SK-N-SH (cell line): ENCODE results near the gene CTSA. TPM values are rescaled to one million over a fixed set of nuclear protein-coding genes. Genes with fewer than 3 reads are reported as not detected.

Source experiments
- CTCF ChIA-PET: fragments of 300-600, 350-600 bp; formaldehyde crosslinking; extraction: SDS; loops from one replicate; lab custom pipeline; 2021; lab: Yijun Ruan, JAX
- POLR2A ChIA-PET: fragments of 350-600 bp; sonication (Branson Sonifier 250); formaldehyde crosslinking; extraction: SDS; loops from one replicate; lab custom pipeline; 2020; ENCODE audit warnings: antibody characterized with exemption, inconsistent platforms; lab: Yijun Ruan, JAX
- DNase-seq: peaks from one replicate; pipeline ENCODE4 v3.0.0; 2012
- H2AFZ ChIP-seq: fragments of 200-600 bp; sonication (generic); 2 replicates; pipeline ENCODE4 v1.8.1; 2016; ENCODE audit warnings: antibody characterized with exemption, mild to moderate bottlenecking, low read depth
- H3F3A ChIP-seq: fragments of 200-600 bp; sonication (generic); replicated peaks from 2 replicates; pipeline ENCODE3; 2016; ENCODE audit warnings: antibody characterized with exemption, mild to moderate bottlenecking; ENCODE audit not compliant: insufficient read depth
- H3K27ac ChIP-seq, 2 experiments: fragments of 200-500 bp in 1 of 2; fragments of 200-600 bp in 1 of 2; sonication (Bioruptor generic) in 1 of 2; sonication (generic), shearing (Covaris generic) in 1 of 2; 2 replicates each; pipeline versions ENCODE4 v1.5.1 to v1.6.1; 2014 to 2016; ENCODE audit warnings: low read depth in 2 of 2, inconsistent platforms in 1 of 2, low read length in 1 of 2, mild to moderate bottlenecking in 1 of 2, mixed read lengths in 1 of 2
- H3K27me3 ChIP-seq: fragments of 200-600 bp; sonication (generic), shearing (Covaris generic); 2 replicates; pipeline ENCODE4 v1.6.1; 2016; ENCODE audit warnings: mixed run types; ENCODE audit not compliant: insufficient read depth
- H3K36me3 ChIP-seq, 2 experiments: fragments of 200-500 bp in 1 of 2; fragments of 200-600 bp in 1 of 2; sonication (Bioruptor generic) in 1 of 2; sonication (generic) in 1 of 2; replicated peaks in 1 of 2; 2 replicates each; pipeline versions ENCODE3 to v1.5.1; 2014 to 2016; ENCODE audit warnings: low read length in 1 of 2, mild to moderate bottlenecking in 1 of 2; ENCODE audit not compliant: insufficient read depth in 2 of 2, control insufficient read depth in 1 of 2
- H3K4me1 ChIP-seq, 2 experiments: fragments of 200-500 bp in 1 of 2; fragments of 200-600 bp in 1 of 2; sonication (Bioruptor generic) in 1 of 2; sonication (generic), shearing (Covaris generic) in 1 of 2; 2 replicates each; pipeline versions ENCODE4 v1.5.1 to v1.6.1; 2014 to 2016; ENCODE audit warnings: low read depth in 1 of 2, low read length in 1 of 2, mixed run types in 1 of 2; ENCODE audit not compliant: insufficient read depth in 2 of 2, control insufficient read depth in 1 of 2
- H3K4me2 ChIP-seq: fragments of 200-600 bp; sonication (generic), shearing (Covaris generic); 2 replicates; pipeline ENCODE4 v1.6.1; 2017; ENCODE audit warnings: mixed run types
- H3K4me3 ChIP-seq, 2 experiments: fragments of 200-500 bp in 1 of 2; fragments of 200-600 bp in 1 of 2; sonication (Bioruptor generic) in 1 of 2; sonication (generic), shearing (Covaris generic) in 1 of 2; 2 replicates each; pipeline versions ENCODE4 v1.5.1 to v1.8.1; 2014 to 2016; ENCODE audit warnings: low read depth in 2 of 2, inconsistent platforms in 1 of 2, low read length in 1 of 2, mild to moderate bottlenecking in 1 of 2, mixed read lengths in 1 of 2, moderate library complexity in 1 of 2
- H3K79me2 ChIP-seq: fragments of 200-600 bp; sonication (generic); 2 replicates; pipeline ENCODE4 v1.8.1; 2017; ENCODE audit warnings: mild to moderate bottlenecking; ENCODE audit not compliant: insufficient read depth
- H3K9ac ChIP-seq: fragments of 200-600 bp; sonication (generic); 2 replicates; pipeline ENCODE4 v1.6.1; 2017; ENCODE audit warnings: mixed run types
- H3K9me2 ChIP-seq: fragments of 200-600 bp; sonication (generic); 2 replicates; pipeline ENCODE4 v1.6.1; 2017; ENCODE audit warnings: mixed run types
- H3K9me3 ChIP-seq: fragments of 200-600 bp; sonication (generic); 2 replicates; pipeline ENCODE4 v1.6.1; 2017; ENCODE audit warnings: mixed run types, mild to moderate bottlenecking, moderate library complexity
- H4K20me1 ChIP-seq: fragments of 200-600 bp; sonication (generic); 2 replicates; pipeline ENCODE4 v1.6.1; 2017; ENCODE audit warnings: mild to moderate bottlenecking, mixed run types; ENCODE audit not compliant: insufficient read depth
- CHD2 ChIP-seq: fragments of 150-350 bp; IDR thresholded peaks from 2 replicates; pipeline ENCODE4 v1.6.1; 2018; ENCODE audit warnings: low read length; ENCODE audit not compliant: partially characterized antibody
- ELF1 ChIP-seq: IDR thresholded peaks from 2 replicates; pipeline ENCODE4 v1.4.0; 2012
- EP300 ChIP-seq, 2 experiments: IDR thresholded peaks; 2 replicates each; pipeline versions ENCODE4 v1.4.0 to v1.6.1; 2012; ENCODE audit warnings: borderline replicate concordance in 1 of 2, low read depth in 1 of 2, low read length in 1 of 2
- FOXJ3 ChIP-seq: sonication (generic); formaldehyde crosslinking; IDR thresholded peaks from 2 replicates; pipeline ENCODE4 v1.5.1; 2020; ENCODE audit warnings: mild to moderate bottlenecking, missing genetic modification reagents
- FOXM1 ChIP-seq: IDR thresholded peaks from 2 replicates; pipeline ENCODE4 v1.4.0; 2012; ENCODE audit warnings: low read depth, mild to moderate bottlenecking
- GABPA ChIP-seq: IDR thresholded peaks from 2 replicates; pipeline ENCODE4 v1.4.0; 2012; ENCODE audit warnings: low read depth, mild to moderate bottlenecking
- GATA2 ChIP-seq: sonication (generic); formaldehyde crosslinking; IDR thresholded peaks from 2 replicates; pipeline ENCODE4 v1.5.0; 2020; ENCODE audit warnings: mild to moderate bottlenecking, missing genetic modification reagents
- MEF2A ChIP-seq: IDR thresholded peaks from 2 replicates; pipeline ENCODE4 v1.4.0; 2012; ENCODE audit warnings: low read depth, borderline replicate concordance
- MXI1 ChIP-seq: IDR thresholded peaks from 2 replicates; pipeline ENCODE4 v1.6.1; 2012; ENCODE audit warnings: mild to moderate bottlenecking, low read depth, low read length, improper control_type of control experiment
- NFIC ChIP-seq: IDR thresholded peaks from 2 replicates; pipeline ENCODE4 v1.4.0; 2012; ENCODE audit warnings: borderline replicate concordance
- NRF1 ChIP-seq: IDR thresholded peaks from 2 replicates; pipeline ENCODE4 v1.6.1; 2012; ENCODE audit warnings: low read depth, mild to moderate bottlenecking, low read length
- POLR2AphosphoS5 ChIP-seq: IDR thresholded peaks from 2 replicates; pipeline ENCODE4 v1.6.1; 2012; ENCODE audit warnings: low read depth, low read length
- RAD21 ChIP-seq: IDR thresholded peaks from 2 replicates; pipeline ENCODE4 v1.6.1; 2012; ENCODE audit warnings: mild to moderate bottlenecking, low read length
- RCOR1 ChIP-seq: fragments of 150-350 bp; IDR thresholded peaks from 2 replicates; pipeline ENCODE4 v1.6.1; 2017; ENCODE audit warnings: antibody characterized with exemption, low read length
- RFX5 ChIP-seq: IDR thresholded peaks from 2 replicates; pipeline ENCODE4 v1.6.1; 2012; ENCODE audit warnings: mild to moderate bottlenecking, improper control_type of control experiment, low read length
- RXRA ChIP-seq: IDR thresholded peaks from 2 replicates; pipeline ENCODE4 v1.4.0; 2012; ENCODE audit warnings: low read depth, mild to moderate bottlenecking, borderline replicate concordance
- SIN3A ChIP-seq: IDR thresholded peaks from 2 replicates; pipeline ENCODE4 v1.6.1; 2012; ENCODE audit warnings: low read depth, mild to moderate bottlenecking, low read length, moderate library complexity, borderline replicate concordance
- SMC3 ChIP-seq: IDR thresholded peaks from 2 replicates; pipeline ENCODE4 v1.6.1; 2012; ENCODE audit warnings: low read depth, low read length, improper control_type of control experiment
- TAF1 ChIP-seq: IDR thresholded peaks from 2 replicates; pipeline ENCODE4 v1.6.1; 2012; ENCODE audit warnings: low read depth, mild to moderate bottlenecking, low read length, moderate library complexity, borderline replicate concordance
- TCF12 ChIP-seq: IDR thresholded peaks from 2 replicates; pipeline ENCODE4 v1.4.0; 2012
- TEAD4 ChIP-seq: IDR thresholded peaks from 2 replicates; pipeline ENCODE4 v1.4.0; 2012; ENCODE audit warnings: mild to moderate bottlenecking, borderline replicate concordance; ENCODE audit not compliant: insufficient read depth
- WGBS: methylation state at CpG from one replicate; pipeline ENCODE4 v1.1.6; 2017; ENCODE audit warnings: low lambda C conversion rate; 5-methylcytosine and 5-hydroxymethylcytosine counted together
- polyA plus RNA-seq, 3 experiments: library from polyadenylated mRNA; depleted of rRNA; stranded (reverse); fragments of >200 nt; gene quantifications; 2 replicates each; pipeline ENCODE4 v1.2.3, GENCODE V29; 2012
- TF ChIP-seq, protein P1 (sequence below): fragments of 200-600 bp; sonication (generic); IDR thresholded peaks from 2 replicates; pipeline ENCODE4 v1.6.1; 2017; ENCODE audit warnings: antibody characterized with exemption, mild to moderate bottlenecking, moderate library complexity
- TF ChIP-seq, protein P2 (sequence below): IDR thresholded peaks from 2 replicates; pipeline ENCODE4 v1.6.1; 2012; ENCODE audit warnings: mild to moderate bottlenecking, low read depth, low read length, moderate library complexity
- TF ChIP-seq, protein P3 (sequence below): IDR thresholded peaks from 2 replicates; pipeline ENCODE4 v1.4.0; 2012; ENCODE audit warnings: low read depth, borderline replicate concordance
- TF ChIP-seq, protein P4 (sequence below): IDR thresholded peaks from 2 replicates; pipeline ENCODE4 v1.4.0; 2012; ENCODE audit warnings: low read depth

Gene CTSA
- polyA plus RNA-seq, 1 of the 3 experiments (the other 2 are of a cell fraction) = 338 TPM

DNA sequence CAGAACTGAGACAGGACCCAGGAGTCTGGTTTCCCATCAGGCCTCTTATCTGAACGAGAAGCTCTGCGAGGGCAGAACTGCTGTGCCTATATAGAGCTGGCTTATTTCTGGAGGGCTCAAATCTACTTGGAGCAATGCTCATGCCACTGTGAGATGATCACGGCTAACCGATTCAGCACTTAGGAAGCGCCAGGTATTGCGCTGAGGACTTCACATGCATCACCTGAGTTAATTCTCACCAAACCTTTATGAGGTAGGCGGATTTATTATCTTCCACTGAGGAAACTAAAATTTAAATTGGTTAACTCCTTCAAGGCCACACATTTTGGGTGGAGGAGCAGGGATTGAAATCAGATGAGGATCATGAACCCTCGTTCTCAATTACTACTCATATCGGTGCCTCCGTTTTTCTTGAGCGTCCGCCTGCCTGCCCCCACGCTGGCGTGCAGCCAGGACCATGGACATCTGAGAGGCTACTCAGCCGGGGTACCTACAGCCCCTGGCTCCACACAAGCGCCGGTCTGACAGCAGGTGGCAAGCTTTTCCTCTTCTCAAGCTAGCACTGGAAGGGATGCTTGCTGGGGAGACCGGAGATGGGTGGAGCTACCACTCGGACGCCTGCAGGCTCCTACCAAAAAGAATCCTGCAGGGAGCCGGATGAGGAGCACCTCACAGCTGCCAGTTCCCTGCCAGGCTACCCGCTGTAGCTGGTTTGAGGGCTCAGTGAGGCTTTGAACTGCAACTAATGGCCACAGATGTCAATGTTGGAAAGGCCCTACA lies 42.3 kb downstream of the CTSA start:
- H3K4me3 ChIP-seq = peak overlapping the region; percentile 85 to 89
- H3F3A ChIP-seq = peaks cover 11% of the 10 kb centered on the region
- no peaks in the 10 kb centered on the region for H3K9me3 ChIP-seq
- peaks cover 66% of the 10 kb centered on the region for H3K79me2 ChIP-seq
- ChIA-PET CTCF (interaction anchor here (1.0 to 3.4 kb wide), 10 partner anchors 11 to 44 kb away, joined by 3 to 20 read pairs (median 6); partner anchors contain the start of genes CTSA and NEURL2), POLR2A (interaction anchor here (0.9 to 4.4 kb wide), 11 partner anchors 8 to 142 kb away, joined by 3 to 46 read pairs (median 11); partner anchors contain the start of genes CTSA, DNTTIP1, NEURL2 and PLTP)
- H3K4me2 ChIP-seq = peak overlapping the region; percentile 89
- DNase-seq = peak; percentile 81
- H3K9me2 ChIP-seq = no peaks in the 10 kb centered on the region
- peaks cover 20% of the 10 kb centered on the region; the same call in 1 of the 2 replicates for H4K20me1 ChIP-seq
- 55% methylated on average over 11 of the region's 22 CpGs for WGBS
- peak overlapping the region; percentile 98 for H3K27ac ChIP-seq
- H3K9ac ChIP-seq = peak overlapping the region; percentile 100
- H3K4me1 ChIP-seq = peaks cover 10 to 24% of the 10 kb centered on the region in 2 experiments; a peak in 3 of 4 replicates
- H3K27me3 ChIP-seq = no peaks in the 10 kb centered on the region
- H2AFZ ChIP-seq = no peak overlapping the region
- H3K36me3 ChIP-seq = peaks cover 12 to 22% of the 10 kb centered on the region in 2 experiments
- TF ChIP-seq MXI1 (peak; percentile 74), NFIC (peak; percentile 56), FOXM1 (no peak), POLR2AphosphoS5 (peak; percentile 53; the same call in 1 of the 2 replicates), RCOR1 (no peak), NRF1 (no peak), TAF1 (0 out of 2 replicates have a peak, but pooled peaks have one; percentile 27), GATA2 (CRISPR knock-in tag) (no peak), TEAD4 (no peak), RXRA (no peak), ELF1 (no peak), CHD2 (peak; percentile 14), EP300 (IDR thresholded peaks at IDR 0.05; ENCODE audit: borderline replicate concordance in 1 of 2, low read depth in 1 of 2, low read length in 1 of 2) (no peak), SIN3A (no peak), TCF12 (0 out of 2 replicates have a peak, but pooled peaks have one; percentile 5), GABPA (no peak), SMC3 (peak; percentile 33; the same call in 1 of the 2 replicates), RFX5 (no peak), FOXJ3 (no peak), MEF2A (no peak), RAD21 (peak; percentile 54)
- TF ChIP-seq, protein P1, sequence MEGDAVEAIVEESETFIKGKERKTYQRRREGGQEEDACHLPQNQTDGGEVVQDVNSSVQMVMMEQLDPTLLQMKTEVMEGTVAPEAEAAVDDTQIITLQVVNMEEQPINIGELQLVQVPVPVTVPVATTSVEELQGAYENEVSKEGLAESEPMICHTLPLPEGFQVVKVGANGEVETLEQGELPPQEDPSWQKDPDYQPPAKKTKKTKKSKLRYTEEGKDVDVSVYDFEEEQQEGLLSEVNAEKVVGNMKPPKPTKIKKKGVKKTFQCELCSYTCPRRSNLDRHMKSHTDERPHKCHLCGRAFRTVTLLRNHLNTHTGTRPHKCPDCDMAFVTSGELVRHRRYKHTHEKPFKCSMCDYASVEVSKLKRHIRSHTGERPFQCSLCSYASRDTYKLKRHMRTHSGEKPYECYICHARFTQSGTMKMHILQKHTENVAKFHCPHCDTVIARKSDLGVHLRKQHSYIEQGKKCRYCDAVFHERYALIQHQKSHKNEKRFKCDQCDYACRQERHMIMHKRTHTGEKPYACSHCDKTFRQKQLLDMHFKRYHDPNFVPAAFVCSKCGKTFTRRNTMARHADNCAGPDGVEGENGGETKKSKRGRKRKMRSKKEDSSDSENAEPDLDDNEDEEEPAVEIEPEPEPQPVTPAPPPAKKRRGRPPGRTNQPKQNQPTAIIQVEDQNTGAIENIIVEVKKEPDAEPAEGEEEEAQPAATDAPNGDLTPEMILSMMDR = peak; percentile 37
- TF ChIP-seq, protein P2, sequence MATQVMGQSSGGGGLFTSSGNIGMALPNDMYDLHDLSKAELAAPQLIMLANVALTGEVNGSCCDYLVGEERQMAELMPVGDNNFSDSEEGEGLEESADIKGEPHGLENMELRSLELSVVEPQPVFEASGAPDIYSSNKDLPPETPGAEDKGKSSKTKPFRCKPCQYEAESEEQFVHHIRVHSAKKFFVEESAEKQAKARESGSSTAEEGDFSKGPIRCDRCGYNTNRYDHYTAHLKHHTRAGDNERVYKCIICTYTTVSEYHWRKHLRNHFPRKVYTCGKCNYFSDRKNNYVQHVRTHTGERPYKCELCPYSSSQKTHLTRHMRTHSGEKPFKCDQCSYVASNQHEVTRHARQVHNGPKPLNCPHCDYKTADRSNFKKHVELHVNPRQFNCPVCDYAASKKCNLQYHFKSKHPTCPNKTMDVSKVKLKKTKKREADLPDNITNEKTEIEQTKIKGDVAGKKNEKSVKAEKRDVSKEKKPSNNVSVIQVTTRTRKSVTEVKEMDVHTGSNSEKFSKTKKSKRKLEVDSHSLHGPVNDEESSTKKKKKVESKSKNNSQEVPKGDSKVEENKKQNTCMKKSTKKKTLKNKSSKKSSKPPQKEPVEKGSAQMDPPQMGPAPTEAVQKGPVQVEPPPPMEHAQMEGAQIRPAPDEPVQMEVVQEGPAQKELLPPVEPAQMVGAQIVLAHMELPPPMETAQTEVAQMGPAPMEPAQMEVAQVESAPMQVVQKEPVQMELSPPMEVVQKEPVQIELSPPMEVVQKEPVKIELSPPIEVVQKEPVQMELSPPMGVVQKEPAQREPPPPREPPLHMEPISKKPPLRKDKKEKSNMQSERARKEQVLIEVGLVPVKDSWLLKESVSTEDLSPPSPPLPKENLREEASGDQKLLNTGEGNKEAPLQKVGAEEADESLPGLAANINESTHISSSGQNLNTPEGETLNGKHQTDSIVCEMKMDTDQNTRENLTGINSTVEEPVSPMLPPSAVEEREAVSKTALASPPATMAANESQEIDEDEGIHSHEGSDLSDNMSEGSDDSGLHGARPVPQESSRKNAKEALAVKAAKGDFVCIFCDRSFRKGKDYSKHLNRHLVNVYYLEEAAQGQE = no peak
- TF ChIP-seq, protein P3, sequence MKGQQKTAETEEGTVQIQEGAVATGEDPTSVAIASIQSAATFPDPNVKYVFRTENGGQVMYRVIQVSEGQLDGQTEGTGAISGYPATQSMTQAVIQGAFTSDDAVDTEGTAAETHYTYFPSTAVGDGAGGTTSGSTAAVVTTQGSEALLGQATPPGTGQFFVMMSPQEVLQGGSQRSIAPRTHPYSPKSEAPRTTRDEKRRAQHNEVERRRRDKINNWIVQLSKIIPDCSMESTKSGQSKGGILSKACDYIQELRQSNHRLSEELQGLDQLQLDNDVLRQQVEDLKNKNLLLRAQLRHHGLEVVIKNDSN = no peak
- TF ChIP-seq, protein P4, sequence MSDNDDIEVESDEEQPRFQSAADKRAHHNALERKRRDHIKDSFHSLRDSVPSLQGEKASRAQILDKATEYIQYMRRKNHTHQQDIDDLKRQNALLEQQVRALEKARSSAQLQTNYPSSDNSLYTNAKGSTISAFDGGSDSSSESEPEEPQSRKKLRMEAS = 0 out of 2 replicates have a peak, but pooled peaks have one; percentile 26
- TF ChIP-seq, all 33 proteins: peak for 10
